HG02763 (cell line): ENCODE results near the gene SLC26A2.
"Not testable (repeated sequence)": the region's sequence is repeated elsewhere in the genome, so short reads cannot be mapped to it uniquely, and the experiment has no call there.

Source experiments
- ATAC-seq: cut with Tn5 transposase; IDR thresholded peaks from one replicate; pipeline ENCODE4 v1.9.1; 2021; ENCODE audit warnings: mild to moderate bottlenecking, moderate library complexity; ENCODE audit not compliant: unreplicated experiment

The SLC26A2 gene

GRCh38 chr5:150000990-150001659, 40.6 kb downstream of the SLC26A2 start:
- no peak for ATAC-seq

GRCh38 chr5:150001660-150002486, 41.3 kb downstream of the SLC26A2 start:
- ATAC-seq, result peak; percentile 44

DNA sequence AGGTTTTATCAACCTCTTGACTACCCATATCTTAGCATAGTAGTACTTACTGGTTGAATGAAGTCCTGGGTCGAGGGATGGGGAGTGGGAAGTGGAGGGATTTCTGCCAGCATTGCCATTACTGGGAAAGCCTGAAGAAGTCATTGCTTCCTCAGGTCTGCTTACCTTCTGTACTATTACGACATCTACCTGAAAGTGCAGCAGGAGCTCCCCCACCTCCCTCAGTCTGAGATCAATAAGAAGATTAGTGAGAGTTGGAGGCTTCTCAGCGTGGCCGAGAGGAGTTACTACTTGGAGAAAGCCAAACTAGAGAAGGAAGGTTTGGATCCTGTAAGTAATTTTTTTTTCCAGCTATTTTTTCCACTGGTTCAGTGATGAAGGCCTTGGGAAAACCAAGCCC, 45.8 kb downstream of the SLC26A2 start:
- no peak for ATAC-seq

DNA sequence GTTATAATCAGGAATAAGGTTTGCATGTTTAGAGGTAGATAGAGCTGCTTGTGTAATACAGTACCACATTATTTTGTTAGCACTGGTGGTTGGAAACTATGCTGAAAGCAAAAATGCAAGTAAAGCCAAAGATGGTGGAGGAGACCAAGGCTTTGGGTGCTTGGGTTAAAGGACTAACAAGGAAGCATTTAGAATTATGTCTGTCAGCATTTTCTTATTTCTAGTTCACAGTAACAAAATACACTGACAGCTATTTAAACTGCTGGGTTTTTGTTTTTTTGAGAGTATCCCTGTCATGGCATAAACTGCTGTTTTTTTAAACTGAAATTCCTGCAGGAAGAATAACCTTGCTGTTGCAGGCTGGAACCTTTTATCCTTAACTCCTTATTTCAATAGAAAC, 46.5 kb downstream of the SLC26A2 start:
- no peak for ATAC-seq

DNA sequence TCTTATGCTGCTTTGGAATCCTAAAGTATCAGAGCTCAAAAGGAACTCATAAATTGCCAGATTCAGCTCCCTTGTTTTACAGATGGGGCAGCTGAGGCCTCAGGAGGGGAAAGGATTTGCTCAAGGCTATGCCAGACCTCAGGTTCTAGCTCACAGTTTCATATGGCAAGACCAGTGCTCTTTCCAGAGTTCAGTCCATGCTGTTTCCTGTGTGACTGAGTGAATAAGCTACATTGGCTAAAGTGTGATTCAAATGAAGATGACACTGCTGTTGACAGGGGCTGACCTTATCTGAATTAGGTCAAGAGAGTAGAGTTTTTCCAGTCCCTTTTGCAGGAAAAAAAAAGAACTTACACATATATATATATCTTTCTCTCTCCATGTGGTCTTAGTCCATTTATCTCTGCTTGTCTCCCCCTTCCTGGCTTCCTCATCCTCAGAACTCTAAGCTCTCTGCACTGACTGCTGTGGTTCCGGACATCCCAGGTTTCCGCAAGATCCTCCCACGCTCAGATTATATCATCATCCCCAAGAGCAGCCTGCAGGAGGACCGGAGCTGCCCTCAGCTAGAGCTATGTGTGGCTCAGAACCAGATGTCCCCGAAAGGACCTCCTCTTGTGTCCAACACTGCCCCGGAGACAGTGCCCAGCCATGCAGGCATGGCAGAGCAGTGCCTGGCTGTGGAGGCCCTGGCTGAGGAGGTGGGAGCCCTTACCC, 49.3 kb downstream of the SLC26A2 start:
- no peak for ATAC-seq

- ATAC-seq, result no peak
These were observed 53.4 kb downstream of the SLC26A2 start for GRCh38 chr5:150013931-150014330.

DNA sequence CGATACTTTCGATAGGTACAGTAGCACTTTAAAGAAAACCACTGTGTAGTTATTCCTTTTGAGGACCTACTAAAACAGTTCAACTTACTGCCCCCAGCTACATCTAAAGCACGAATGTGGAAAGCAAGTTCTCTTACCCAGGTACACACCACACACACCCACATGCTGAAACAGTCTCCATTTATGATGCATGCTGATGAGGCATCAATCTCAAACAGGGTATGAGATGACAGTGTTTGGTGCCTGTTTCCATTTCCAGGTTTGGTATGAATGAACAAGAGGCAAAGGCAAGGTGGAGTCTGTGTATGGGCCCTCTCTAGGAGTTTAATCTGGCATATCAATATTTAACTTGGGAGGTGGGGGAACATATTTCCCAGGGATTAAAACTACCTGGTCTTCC, 53.9 kb downstream of the SLC26A2 start:
- ATAC-seq, result no peak

- ATAC-seq, result no peak
These were observed 54.9 kb downstream of the SLC26A2 start for GRCh38 chr5:150015415-150015814.

GRCh38 chr5:150016537-150016936, 56.0 kb downstream of the SLC26A2 start:
- no peak for ATAC-seq

- ATAC-seq, result no peak
These were observed 56.9 kb downstream of the SLC26A2 start for GRCh38 chr5:150017226-150018005.

GRCh38 chr5:150020249-150020648, 59.7 kb downstream of the SLC26A2 start:
- no peak for ATAC-seq

DNA sequence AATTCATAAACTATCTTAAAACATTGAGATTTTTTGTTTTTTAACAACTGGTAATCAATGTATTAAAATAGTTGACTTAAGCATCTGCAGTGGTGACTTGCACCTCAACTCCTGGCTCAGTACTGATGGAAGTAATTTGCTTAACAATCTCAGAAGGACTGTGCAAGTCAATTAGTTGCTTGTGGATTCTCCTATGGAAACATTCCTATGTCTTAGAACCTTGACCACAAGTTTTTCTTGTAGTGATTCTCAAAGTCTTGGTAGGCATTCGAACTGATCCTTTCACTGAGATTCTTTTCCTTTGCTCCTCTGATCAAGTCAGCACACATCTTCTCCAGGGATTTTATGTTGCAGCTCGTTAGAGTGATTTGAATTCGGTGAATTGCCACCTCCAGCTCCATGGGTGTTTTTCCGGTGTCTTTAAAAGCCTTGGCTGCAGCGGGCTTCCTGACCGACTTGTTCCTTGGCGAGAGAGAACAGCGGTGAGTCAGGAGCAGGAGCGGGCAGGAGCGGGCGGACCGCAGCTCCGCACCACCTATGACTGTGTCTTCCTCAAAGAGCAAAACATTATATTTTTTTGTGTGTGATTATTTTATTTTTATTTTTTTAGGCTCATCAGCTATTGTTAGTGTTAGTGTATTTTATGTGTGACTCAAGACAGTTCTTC, 61.1 kb downstream of the SLC26A2 start:
- no peak for ATAC-seq

- ATAC-seq, result no peak
These were observed 61.6 kb downstream of the SLC26A2 start for GRCh38 chr5:150022158-150022531.

- ATAC-seq, result no peak
These were observed 62.1 kb downstream of the SLC26A2 start for GRCh38 chr5:150022681-150023080.

DNA sequence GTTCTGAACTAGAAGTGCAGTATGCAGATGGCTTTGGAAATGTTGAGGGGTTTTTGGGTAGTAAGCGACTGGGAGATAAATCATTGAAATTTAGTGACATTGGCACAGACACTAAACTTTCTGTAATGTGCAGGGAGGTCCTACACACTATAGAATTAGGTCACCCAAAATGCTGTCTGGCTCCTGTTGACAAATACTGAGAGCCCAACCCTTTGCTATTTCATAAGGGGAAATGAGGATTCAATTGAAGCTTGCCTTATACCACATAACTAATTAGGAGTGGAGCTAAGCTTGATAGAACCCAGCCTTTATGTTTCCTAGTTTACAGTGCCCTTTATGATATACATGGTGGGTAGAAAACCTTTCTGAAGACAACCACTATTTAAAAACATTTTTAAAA, 62.6 kb downstream of the SLC26A2 start:
- ATAC-seq, result no peak

DNA sequence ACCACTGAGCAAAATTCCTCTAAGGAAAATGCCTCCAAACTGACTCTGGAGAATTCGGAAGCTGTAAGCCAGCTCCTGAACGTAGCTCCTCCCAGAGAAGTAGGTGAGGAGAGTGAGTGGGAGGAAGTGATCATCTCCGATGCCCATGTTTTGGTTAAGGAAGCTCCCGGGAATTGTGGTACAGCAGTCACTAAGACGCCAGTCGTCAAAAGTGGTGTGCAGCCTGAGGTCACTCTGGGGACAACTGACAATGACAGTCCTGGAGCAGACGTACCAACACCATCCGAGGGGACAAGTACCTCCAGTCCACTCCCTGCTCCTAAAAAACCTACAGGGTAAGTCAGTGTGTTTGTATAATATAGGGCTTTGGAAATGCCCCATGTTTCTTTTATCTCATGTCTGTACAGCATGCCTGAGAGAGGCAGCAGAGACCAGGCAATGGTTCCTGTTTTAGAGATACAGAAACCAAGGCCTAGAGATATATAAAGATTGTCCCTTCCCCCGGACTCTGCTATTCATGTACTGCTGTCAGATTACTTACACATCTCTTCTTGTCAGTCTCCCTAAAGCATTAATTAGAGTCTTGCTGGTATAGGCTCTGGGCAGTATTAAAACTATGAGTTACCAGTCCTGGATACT, 63.9 kb downstream of the SLC26A2 start:
- no peak for ATAC-seq

GRCh38 chr5:150026682-150027172, 66.2 kb downstream of the SLC26A2 start:
- ATAC-seq, result no peak

DNA sequence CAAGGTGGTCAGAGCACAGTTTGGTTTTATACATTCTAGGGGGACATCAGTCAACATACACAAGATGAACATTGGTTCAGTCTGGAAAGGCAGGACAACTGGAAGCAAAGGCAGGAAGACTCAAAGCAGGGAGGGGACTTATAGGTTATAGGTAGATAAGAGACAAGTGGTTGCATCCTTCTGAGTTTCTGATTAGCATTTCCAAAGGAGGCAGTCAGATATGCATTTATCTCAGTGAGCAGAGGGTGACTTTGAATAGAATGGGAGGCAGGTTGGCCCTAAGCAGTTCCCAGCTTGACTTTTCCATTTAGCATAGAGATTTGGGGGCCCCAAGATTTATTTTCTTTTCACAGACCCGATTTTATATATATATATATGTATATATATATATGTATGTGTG, 67.5 kb downstream of the SLC26A2 start:
- ATAC-seq, result not testable (repeated sequence)

GRCh38 chr5:150033334-150033733, 72.8 kb downstream of the SLC26A2 start:
- ATAC-seq, result no peak

- no peak for ATAC-seq
These were observed 74.1 kb downstream of the SLC26A2 start for GRCh38 chr5:150034662-150035061.
